T-helper 2 cell treated with Interferon-gamma antibody and Interleukin-4, amounts not matched to agents 100 ng/mL and 5 ng/mL, for 36 hours (primary cell): ENCODE data around the gene ATCAY. TPM values are rescaled to one million over a fixed set of nuclear protein-coding genes. Genes with fewer than 3 reads are reported as not detected.

Source experiments
- intact Hi-C: fragments of 100-400 bp; cut with micrococcal nuclease; formaldehyde crosslinking; loops from one replicate; pipeline ENCODE4 v1.15.1; 2023
- total RNA-seq: library from RNA; stranded (reverse); gene quantifications from 2 replicates; pipeline ENCODE4 v1.2.3, GENCODE V29; 2022

Gene ATCAY
- total RNA-seq = not detected in 2 replicates

- intact Hi-C loops = no loop called here
Observed at GRCh38 chr19:3880471-3881271, at the start of gene ATCAY. Gene ATCAY, plus strand, starts transcription at chr19:3880685. Its CDS starts 5,083 bp downstream, at chr19:3885768.

- intact Hi-C loops = no loop called here
Observed at GRCh38 chr19:3831601-3832000, 48.9 kb upstream of the ATCAY start.

GRCh38 chr19:3832001-3832400 lies 48.5 kb upstream of the ATCAY start:
- intact Hi-C loops = no loop called here

GRCh38 chr19:3833578-3834348 lies 46.7 kb upstream of the ATCAY start:
- intact Hi-C loops = no loop called here

- intact Hi-C loops = no loop called here
Observed at GRCh38 chr19:3834349-3835054, 46.0 kb upstream of the ATCAY start.

- intact Hi-C loops = no loop called here
Observed at GRCh38 chr19:3835055-3835435, 45.4 kb upstream of the ATCAY start.

GRCh38 chr19:3836887-3837286 lies 43.6 kb upstream of the ATCAY start:
- intact Hi-C loops = no loop called here

- intact Hi-C loops = no loop called here
Observed at GRCh38 chr19:3837332-3837731, 43.2 kb upstream of the ATCAY start.

GRCh38 chr19:3837922-3838321 lies 42.6 kb upstream of the ATCAY start:
- intact Hi-C loops = no loop called here

- intact Hi-C loops = no loop called here
Observed at GRCh38 chr19:3838661-3839060, 41.8 kb upstream of the ATCAY start.

- intact Hi-C loops = no loop called here
Observed at GRCh38 chr19:3839941-3840340, 40.5 kb upstream of the ATCAY start.

- intact Hi-C loops = no loop called here
Observed at GRCh38 chr19:3840804-3841203, 39.7 kb upstream of the ATCAY start.

- intact Hi-C loops = no loop called here
Observed at GRCh38 chr19:3842948-3843347, 37.5 kb upstream of the ATCAY start.

GRCh38 chr19:3844596-3844995 lies 35.9 kb upstream of the ATCAY start:
- intact Hi-C loops = no loop called here

GRCh38 chr19:3849092-3849491 lies 31.4 kb upstream of the ATCAY start:
- intact Hi-C loops = no loop called here

GRCh38 chr19:3849787-3850186 lies 30.7 kb upstream of the ATCAY start:
- intact Hi-C loops = no loop called here

- intact Hi-C loops = no loop called here
Observed at GRCh38 chr19:3850320-3850972, 30.0 kb upstream of the ATCAY start.

- intact Hi-C loops = no loop called here
Observed at GRCh38 chr19:3851254-3852176, 29.0 kb upstream of the ATCAY start.

- intact Hi-C loops = no loop called here
Observed at GRCh38 chr19:3852177-3852511, 28.3 kb upstream of the ATCAY start.

- intact Hi-C loops = no loop called here
Observed at GRCh38 chr19:3852614-3853254, 27.8 kb upstream of the ATCAY start.
